HepG2 (cell line): ENCODE measurements around the gene GRPEL2. TPM values are rescaled to one million over a fixed set of nuclear protein-coding genes. Genes with fewer than 3 reads are reported as not detected.

ENCODE experiments used
- ETV6 ChIP-seq: sonication (generic); formaldehyde crosslinking; conservative IDR thresholded peaks from 2 replicates; pipeline ENCODE4 v1.4.0; 2020; ENCODE audit warnings: missing genetic modification reagents
- FOXA1 ChIP-seq, 2 experiments: fragments of 450-650 bp in 1 of 2; sonication (generic) in 1 of 2; formaldehyde crosslinking in 1 of 2; IDR thresholded peaks; 2 replicates each; pipeline versions ENCODE4 v1.4.0 to v1.6.1; 2016 to 2020; ENCODE audit warnings: missing genetic modification reagents in 1 of 2
- GATAD1 ChIP-seq: IDR thresholded peaks from 2 replicates; pipeline ENCODE4 v1.6.1; 2016; ENCODE audit warnings: missing genetic modification reagents, missing compliant biosample characterization
- GZF1 ChIP-seq: sonication (generic); formaldehyde crosslinking; IDR thresholded peaks from 2 replicates; pipeline ENCODE4 v1.5.1; 2020; ENCODE audit warnings: mild to moderate bottlenecking, missing genetic modification reagents
- MEIS1 ChIP-seq: sonication (generic); formaldehyde crosslinking; IDR thresholded peaks from 2 replicates; pipeline ENCODE4 v1.9.0; 2021; ENCODE audit warnings: mild to moderate bottlenecking, missing genetic modification reagents, moderate library complexity, borderline replicate concordance
- MIER2 ChIP-seq: IDR thresholded peaks from 2 replicates; pipeline ENCODE4 v1.6.1; 2016; ENCODE audit warnings: missing biosample characterization, missing genetic modification reagents
- NFATC3 ChIP-seq: sonication (generic); formaldehyde crosslinking; IDR thresholded peaks from 2 replicates; pipeline ENCODE4 v1.5.1; 2020; ENCODE audit warnings: mild to moderate bottlenecking, missing genetic modification reagents
- SMARCE1 ChIP-seq: fragments of 450-650 bp; IDR thresholded peaks from 2 replicates; pipeline ENCODE4 v1.6.1; 2017; ENCODE audit warnings: borderline replicate concordance
- XBP1 ChIP-seq: sonication (generic); formaldehyde crosslinking; IDR thresholded peaks from 2 replicates; pipeline ENCODE4 v1.5.0; 2020; ENCODE audit warnings: missing genetic modification reagents
- ZNF354B ChIP-seq: sonication (generic); formaldehyde crosslinking; IDR thresholded peaks from 2 replicates; pipeline ENCODE4 v1.8.0; 2022; ENCODE audit warnings: mild to moderate bottlenecking, missing genetic modification reagents
- ZNF484 ChIP-seq: sonication (generic); formaldehyde crosslinking; IDR thresholded peaks from 2 replicates; pipeline ENCODE4 v1.5.1; 2020; ENCODE audit warnings: mild to moderate bottlenecking, low read depth, missing genetic modification reagents, borderline replicate concordance
- ZNF605 ChIP-seq: sonication (generic); formaldehyde crosslinking; IDR thresholded peaks from 2 replicates; pipeline ENCODE4 v1.8.0; 2022; ENCODE audit warnings: mild to moderate bottlenecking, missing genetic modification reagents
- ZNF720 ChIP-seq: sonication (generic); formaldehyde crosslinking; IDR thresholded peaks from 2 replicates; pipeline ENCODE4 v1.4.0; 2020; ENCODE audit warnings: missing genetic modification reagents
- ZNF724P ChIP-seq: sonication (generic); formaldehyde crosslinking; IDR thresholded peaks from 2 replicates; pipeline ENCODE4 v1.8.0; 2022; ENCODE audit warnings: missing genetic modification reagents, borderline replicate concordance
- ZZZ3 ChIP-seq: sonication (generic); formaldehyde crosslinking; IDR thresholded peaks from 2 replicates; pipeline ENCODE4 v1.4.0; 2020; ENCODE audit warnings: missing genetic modification reagents, mild to moderate bottlenecking, borderline replicate concordance
- polyA plus RNA-seq, 8 experiments: library from polyadenylated mRNA; depleted of rRNA in 3 of 8; stranded (reverse) in 7 of 8; unstranded in 1 of 8; fragments of >200 nt; fragmentation: Illumina TruSeq in 4 of 8; extraction: Trizol in 4 of 8; gene quantifications; 2 replicates each; pipeline versions ENCODE4 v1.2.1 to v1.2.3, GENCODE V29; 2011 to 2016; ENCODE audit warnings: low read depth in 4 of 8, missing spikeins in 1 of 8, mixed read lengths in 1 of 8; ENCODE audit not compliant: insufficient read depth in 1 of 8
- total RNA-seq, 5 experiments: library from RNA; depleted of rRNA; stranded (reverse); fragments of >200 nt; fragmentation: Illumina TruSeq; extraction: Trizol; gene quantifications; 2 replicates each; pipeline ENCODE4 v1.2.3, GENCODE V29; 2016; ENCODE audit warnings: low read depth in 1 of 5
- TF ChIP-seq, protein P1 (sequence below): sonication (generic); formaldehyde crosslinking; IDR thresholded peaks from 2 replicates; pipeline ENCODE4 v1.5.0; 2020; ENCODE audit warnings: missing genetic modification reagents
- TF ChIP-seq, protein P2 (sequence below): sonication (generic); formaldehyde crosslinking; IDR thresholded peaks from 2 replicates; pipeline ENCODE4 v1.4.0; 2020; ENCODE audit warnings: mild to moderate bottlenecking, missing genetic modification reagents
- TF ChIP-seq, protein P3 (sequence below): sonication (generic); formaldehyde crosslinking; IDR thresholded peaks from 2 replicates; pipeline ENCODE4 v1.4.0; 2020; ENCODE audit warnings: missing genetic modification reagents, borderline replicate concordance
- TF ChIP-seq, protein P4 (sequence below): sonication (generic); formaldehyde crosslinking; IDR thresholded peaks from 2 replicates; pipeline ENCODE4 v1.8.0; 2022; ENCODE audit warnings: mild to moderate bottlenecking, missing genetic modification reagents
- TF ChIP-seq, protein P5 (sequence below): sonication (generic); formaldehyde crosslinking; IDR thresholded peaks from 2 replicates; pipeline ENCODE4 v1.4.0; 2020; ENCODE audit warnings: missing genetic modification reagents
- TF ChIP-seq, protein P6 (sequence below): IDR thresholded peaks from 2 replicates; pipeline ENCODE4 v1.6.1; 2016

GRPEL2 gene
- total and polyA plus RNA-seq, 2 of the 13 experiments (the other 11 are each of a cell fraction or from before 2014, with no cell fraction given) = 13.1 to 16.6 TPM

DNA sequence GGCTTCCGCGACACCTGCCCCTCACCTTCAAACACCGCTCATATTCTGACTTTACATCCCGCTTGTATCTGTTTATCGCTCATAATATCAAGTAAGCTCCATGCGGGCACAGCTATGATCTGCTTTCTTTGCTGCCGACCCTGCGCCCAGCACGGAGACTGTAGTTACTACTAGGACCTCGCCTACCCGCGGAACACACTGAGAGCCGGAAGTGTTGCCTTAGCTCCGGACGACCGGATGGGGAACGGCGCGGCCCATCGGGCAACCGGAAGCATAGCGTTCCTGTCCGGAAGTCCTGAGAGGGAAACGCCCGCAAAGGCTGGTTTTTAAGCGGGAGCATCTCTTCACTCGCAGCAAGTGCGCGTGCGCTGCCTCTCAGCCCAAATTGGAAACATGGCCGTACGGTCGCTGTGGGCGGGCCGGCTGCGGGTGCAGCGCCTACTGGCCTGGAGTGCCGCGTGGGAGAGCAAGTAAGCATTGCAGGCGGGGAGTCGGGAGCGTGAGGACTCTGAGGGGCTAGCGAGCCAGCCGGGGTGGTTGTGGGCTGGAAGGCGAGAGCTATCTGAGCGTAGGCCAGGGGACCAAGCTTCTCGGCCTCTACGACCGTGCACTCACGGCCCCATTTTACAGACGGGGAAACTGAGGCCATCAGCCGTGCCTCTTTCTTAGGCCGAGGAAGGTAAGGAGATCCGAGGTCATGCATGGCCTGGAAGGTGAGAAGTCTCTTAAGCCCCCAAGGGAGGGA, at the start of gene GRPEL2 (continued):
- TF ChIP-seq SMARCE1 (no peak), ZNF354B (CRISPR knock-in tag) (peak; percentile 78; the same call in 1 of the 2 replicates), ZNF724P (CRISPR knock-in tag) (peak; percentile 84; the same call in 1 of the 2 replicates), MIER2 (CRISPR knock-in tag) (peak; percentile 49; the same call in 1 of the 2 replicates), MEIS1 (CRISPR knock-in tag) (peak; percentile 53; the same call in 1 of the 2 replicates), GZF1 (CRISPR knock-in tag) (no peak), ZZZ3 (CRISPR knock-in tag) (peak; percentile 17; the same call in 1 of the 2 replicates), ZNF484 (no peak), FOXA1 (IDR thresholded peaks at IDR 0.05) (no peak), FOXA1 (CRISPR knock-in tag; IDR thresholded peaks at IDR 0.05) (peak; percentile 33; the same call in 1 of the 2 replicates), ETV6 (CRISPR knock-in tag) (peak; percentile 39; the same call in 1 of the 2 replicates), ZNF605 (CRISPR knock-in tag) (peak; percentile 90), GATAD1 (CRISPR knock-in tag) (peak; percentile 94), NFATC3 (CRISPR knock-in tag) (peak; percentile 95), XBP1 (no peak), ZNF720 (CRISPR knock-in tag) (no peak)
- TF ChIP-seq, protein P1, sequence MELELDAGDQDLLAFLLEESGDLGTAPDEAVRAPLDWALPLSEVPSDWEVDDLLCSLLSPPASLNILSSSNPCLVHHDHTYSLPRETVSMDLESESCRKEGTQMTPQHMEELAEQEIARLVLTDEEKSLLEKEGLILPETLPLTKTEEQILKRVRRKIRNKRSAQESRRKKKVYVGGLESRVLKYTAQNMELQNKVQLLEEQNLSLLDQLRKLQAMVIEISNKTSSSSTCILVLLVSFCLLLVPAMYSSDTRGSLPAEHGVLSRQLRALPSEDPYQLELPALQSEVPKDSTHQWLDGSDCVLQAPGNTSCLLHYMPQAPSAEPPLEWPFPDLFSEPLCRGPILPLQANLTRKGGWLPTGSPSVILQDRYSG (CRISPR knock-in tag) = peak; percentile 71; the same call in 1 of the 2 replicates
- TF ChIP-seq, protein P2, sequence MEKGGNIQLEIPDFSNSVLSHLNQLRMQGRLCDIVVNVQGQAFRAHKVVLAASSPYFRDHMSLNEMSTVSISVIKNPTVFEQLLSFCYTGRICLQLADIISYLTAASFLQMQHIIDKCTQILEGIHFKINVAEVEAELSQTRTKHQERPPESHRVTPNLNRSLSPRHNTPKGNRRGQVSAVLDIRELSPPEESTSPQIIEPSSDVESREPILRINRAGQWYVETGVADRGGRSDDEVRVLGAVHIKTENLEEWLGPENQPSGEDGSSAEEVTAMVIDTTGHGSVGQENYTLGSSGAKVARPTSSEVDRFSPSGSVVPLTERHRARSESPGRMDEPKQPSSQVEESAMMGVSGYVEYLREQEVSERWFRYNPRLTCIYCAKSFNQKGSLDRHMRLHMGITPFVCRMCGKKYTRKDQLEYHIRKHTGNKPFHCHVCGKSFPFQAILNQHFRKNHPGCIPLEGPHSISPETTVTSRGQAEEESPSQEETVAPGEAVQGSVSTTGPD (CRISPR knock-in tag) = no peak
- TF ChIP-seq, protein P3, sequence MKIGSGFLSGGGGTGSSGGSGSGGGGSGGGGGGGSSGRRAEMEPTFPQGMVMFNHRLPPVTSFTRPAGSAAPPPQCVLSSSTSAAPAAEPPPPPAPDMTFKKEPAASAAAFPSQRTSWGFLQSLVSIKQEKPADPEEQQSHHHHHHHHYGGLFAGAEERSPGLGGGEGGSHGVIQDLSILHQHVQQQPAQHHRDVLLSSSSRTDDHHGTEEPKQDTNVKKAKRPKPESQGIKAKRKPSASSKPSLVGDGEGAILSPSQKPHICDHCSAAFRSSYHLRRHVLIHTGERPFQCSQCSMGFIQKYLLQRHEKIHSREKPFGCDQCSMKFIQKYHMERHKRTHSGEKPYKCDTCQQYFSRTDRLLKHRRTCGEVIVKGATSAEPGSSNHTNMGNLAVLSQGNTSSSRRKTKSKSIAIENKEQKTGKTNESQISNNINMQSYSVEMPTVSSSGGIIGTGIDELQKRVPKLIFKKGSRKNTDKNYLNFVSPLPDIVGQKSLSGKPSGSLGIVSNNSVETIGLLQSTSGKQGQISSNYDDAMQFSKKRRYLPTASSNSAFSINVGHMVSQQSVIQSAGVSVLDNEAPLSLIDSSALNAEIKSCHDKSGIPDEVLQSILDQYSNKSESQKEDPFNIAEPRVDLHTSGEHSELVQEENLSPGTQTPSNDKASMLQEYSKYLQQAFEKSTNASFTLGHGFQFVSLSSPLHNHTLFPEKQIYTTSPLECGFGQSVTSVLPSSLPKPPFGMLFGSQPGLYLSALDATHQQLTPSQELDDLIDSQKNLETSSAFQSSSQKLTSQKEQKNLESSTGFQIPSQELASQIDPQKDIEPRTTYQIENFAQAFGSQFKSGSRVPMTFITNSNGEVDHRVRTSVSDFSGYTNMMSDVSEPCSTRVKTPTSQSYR (CRISPR knock-in tag) = no peak
- TF ChIP-seq, protein P4, sequence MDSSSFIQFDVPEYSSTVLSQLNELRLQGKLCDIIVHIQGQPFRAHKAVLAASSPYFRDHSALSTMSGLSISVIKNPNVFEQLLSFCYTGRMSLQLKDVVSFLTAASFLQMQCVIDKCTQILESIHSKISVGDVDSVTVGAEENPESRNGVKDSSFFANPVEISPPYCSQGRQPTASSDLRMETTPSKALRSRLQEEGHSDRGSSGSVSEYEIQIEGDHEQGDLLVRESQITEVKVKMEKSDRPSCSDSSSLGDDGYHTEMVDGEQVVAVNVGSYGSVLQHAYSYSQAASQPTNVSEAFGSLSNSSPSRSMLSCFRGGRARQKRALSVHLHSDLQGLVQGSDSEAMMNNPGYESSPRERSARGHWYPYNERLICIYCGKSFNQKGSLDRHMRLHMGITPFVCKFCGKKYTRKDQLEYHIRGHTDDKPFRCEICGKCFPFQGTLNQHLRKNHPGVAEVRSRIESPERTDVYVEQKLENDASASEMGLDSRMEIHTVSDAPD (CRISPR knock-in tag) = peak; percentile 61; the same call in 1 of the 2 replicates
- TF ChIP-seq, protein P5, sequence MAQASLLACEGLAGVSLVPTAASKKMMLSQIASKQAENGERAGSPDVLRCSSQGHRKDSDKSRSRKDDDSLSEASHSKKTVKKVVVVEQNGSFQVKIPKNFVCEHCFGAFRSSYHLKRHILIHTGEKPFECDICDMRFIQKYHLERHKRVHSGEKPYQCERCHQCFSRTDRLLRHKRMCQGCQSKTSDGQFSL (CRISPR knock-in tag) = no peak
- TF ChIP-seq, protein P6, sequence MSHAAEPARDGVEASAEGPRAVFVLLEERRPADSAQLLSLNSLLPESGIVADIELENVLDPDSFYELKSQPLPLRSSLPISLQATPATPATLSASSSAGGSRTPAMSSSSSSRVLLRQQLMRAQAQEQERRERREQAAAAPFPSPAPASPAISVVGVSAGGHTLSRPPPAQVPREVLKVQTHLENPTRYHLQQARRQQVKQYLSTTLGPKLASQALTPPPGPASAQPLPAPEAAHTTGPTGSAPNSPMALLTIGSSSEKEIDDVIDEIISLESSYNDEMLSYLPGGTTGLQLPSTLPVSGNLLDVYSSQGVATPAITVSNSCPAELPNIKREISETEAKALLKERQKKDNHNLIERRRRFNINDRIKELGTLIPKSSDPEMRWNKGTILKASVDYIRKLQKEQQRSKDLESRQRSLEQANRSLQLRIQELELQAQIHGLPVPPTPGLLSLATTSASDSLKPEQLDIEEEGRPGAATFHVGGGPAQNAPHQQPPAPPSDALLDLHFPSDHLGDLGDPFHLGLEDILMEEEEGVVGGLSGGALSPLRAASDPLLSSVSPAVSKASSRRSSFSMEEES (CRISPR knock-in tag) = peak; percentile 57
